ENCODE results near the gene OR2V2.
A peak's percentile ranks its signal among the peaks of the same experiment; 100 is the strongest.
"Not testable (repeated sequence)": the region's sequence is repeated elsewhere in the genome, so short reads cannot be mapped to it uniquely, and the experiment has no call there.

Gene OR2V2

DNA sequence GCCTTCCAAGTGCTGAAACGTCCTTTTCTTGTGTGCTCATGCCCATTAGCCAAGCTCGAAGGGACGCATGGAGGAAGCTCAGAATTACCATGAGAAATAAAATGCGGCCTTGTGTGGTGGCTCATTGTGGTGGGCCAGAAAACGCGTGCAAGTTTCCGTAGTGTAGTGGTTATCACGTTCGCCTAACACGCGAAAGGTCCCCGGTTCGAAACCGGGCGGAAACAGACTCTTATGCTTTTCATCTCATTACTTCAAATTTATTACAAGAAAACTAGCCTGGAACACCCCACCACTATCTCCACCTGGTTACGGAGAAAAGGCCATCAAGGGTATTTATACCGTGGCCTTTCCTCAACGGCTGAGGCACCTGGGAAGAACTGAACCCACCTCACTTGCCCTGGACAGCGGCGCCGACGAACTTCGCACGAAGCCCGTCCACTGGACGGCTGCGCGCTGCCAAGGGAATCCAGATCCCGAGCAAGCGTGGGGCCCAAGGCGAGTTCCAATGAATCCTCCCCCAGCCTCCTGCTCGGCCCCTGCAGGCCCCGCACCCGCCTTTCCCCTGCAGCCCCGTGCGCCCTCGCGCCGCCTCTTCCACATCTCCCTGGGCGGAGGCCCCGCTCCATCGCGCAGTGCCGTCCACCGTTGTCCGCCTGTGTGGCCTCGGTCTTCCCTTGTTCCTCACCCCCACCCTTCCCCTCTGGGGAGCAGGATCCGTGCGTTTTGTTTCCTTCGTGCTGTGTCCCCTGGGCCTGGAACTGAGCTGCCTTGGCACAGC is 22.3 kb downstream of the OR2V2 start:
- DNase-seq (ENCODE audit: low spot score) = not testable (repeated sequence)

DNA sequence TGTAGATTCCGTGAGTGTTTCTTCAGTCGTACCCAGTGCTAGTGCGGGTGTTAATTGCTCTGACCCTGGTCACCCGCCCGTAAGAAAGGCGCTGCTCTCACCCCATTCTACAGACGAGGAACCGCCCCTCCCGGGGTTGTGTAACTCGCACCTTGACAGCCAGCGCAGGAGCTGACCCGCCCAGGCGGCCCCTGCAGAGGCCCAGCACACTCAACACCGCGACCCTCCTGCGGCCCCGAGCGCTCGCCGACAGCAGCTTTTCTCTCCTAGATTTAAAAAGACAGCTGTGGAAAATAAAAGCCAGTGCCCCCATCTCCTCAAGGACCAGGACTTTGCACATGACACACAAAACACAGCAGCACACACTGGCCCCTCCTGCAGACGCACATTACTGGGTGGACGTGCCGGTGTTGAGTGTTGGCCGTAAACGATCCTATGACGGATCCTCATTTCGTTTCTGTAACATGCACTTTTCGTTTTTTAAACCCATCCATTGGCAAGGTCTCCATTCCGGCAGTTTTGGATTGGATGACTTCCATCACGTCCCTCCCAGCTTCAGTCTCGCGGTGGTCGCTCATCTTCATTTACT is 22.9 kb downstream of the OR2V2 start:
- no peak for DNase-seq (ENCODE audit: low spot score)

DNA sequence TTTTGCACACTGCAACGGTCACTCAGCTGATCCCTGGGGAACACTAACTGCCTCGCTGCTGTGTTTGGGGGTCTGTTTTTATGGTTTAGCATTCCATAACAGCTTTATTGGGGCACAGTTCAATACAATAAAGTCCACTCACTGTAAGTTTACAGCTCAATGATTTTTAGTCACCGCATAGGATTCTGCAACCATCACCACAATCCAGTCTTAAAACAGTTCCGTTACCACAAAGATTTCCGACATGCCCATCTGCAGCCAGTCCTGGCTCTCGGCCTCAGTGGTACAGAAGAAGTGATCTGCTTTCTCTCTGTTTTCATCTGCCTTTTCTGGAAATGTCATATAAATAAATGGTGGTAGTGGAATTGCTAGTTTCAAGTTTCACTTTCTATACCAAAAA is 23.6 kb downstream of the OR2V2 start:
- no peak for DNase-seq (ENCODE audit: low spot score)

DNA sequence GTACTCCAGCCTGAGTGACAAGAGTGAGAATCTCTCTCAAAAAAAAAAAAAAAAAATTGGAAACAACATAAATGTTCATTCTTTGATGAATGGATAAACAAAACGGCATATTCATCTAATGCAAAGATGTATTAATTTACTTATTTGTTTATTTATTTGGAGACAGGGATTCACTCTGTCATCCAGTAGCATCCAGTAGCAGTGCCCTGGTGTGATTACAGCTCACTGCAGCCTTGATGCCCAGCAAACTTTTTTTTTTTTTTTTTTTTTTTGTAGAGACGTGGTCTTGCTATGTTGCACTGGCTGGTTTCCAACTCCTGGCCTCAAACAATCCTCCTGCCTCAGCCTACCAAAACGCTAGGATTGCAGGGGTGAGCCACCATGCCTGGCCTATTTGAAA is 24.4 kb downstream of the OR2V2 start:
- DNase-seq (ENCODE audit: low spot score) = no peak

DNA sequence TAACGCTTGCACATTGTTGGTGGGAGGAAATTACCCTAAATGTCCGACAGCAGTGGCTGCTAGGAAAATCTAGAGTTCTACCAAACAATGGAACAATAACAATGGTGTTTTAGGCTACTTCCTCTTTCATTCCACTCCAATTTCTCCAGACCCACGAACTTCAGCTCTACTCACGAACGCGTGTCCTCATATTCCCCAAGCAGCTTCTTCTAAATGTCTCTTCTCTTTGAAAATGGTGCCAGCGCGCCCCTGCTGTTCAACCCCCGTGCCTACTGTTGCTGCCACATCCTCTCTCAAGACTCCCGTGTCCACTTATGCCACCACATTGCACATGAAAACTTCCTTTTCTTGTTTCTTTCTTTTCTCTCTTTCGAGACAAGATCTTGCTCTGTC is 25.6 kb downstream of the OR2V2 start:
- peak; percentile 20 for DNase-seq (ENCODE audit: low spot score)

DNA sequence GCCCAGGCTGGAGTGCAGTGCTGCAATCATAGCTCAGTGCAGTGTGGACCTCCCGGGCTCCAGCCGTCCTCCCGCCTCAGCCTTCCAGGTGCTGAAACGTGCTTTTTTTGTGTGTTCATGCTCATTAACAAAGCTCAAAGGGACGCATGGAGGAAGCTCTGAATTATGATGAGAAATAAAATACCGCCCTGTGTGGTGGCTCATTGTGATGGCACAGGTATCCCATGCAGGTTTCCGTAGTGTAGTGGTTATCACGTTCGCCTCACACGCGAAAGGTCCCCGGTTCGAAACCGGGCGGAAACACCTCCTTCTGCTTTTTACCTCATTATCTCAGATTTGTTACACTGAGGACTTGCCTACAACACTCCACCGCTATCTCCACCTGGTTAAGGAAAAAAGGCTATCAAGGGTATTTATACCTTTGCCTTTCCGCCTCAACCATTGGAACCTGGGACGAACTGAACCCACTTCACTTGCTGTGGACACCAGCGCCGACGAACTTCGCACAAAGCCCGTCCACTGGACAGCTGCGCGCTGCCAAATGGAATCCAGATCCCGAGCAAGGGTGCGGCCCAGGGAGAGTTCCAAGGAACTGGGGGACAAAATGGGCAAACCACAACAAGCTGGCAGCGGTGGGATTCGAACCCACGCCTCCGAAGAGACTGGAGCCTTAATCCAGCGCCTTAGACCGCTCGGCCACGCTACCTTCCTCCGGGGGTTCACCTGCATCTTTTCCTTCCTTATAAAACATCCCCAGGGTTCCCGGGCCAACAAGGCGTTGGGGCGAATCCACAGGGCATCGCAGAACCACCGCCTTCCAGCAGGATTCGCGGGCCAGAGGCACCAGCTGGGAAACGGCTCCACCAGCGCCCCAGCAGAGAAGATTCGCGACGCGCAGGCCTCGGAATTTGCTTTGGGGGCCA is 26.3 kb downstream of the OR2V2 start:
- no peak for DNase-seq (ENCODE audit: low spot score)

DNA sequence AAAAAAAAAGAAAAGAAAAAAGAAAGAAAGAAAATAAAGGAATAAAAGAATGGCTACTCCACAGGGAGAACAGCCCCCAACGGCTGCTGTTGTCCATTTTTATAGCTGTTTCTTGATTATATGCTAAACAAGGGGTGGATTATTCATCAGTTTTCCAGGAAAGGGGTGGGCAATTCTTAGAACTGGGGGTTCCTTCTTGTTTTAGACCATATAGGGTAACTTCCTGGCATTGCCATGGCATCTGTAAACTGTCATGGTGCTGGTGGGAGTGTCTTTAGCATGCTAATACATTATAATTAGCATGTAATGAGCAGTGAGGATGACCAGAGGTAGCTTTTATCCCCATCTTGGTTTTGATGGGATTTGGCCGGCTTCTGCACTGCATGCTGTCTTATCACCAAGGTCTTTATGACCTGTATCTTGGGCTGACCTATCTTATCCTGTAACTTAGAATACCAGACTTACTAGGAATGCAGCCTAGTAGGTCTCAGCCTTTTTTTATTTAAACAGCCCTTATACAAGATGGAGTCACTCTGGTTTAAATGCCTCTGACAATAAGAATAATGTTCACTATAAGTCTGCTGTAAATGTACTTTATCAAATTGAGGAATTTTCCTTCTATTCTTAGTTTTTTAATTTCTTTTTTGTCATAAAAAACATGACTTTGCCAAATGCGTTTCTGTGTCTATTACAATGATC is 29.0 kb downstream of the OR2V2 start:
- no peak for DNase-seq (ENCODE audit: low spot score)

DNA sequence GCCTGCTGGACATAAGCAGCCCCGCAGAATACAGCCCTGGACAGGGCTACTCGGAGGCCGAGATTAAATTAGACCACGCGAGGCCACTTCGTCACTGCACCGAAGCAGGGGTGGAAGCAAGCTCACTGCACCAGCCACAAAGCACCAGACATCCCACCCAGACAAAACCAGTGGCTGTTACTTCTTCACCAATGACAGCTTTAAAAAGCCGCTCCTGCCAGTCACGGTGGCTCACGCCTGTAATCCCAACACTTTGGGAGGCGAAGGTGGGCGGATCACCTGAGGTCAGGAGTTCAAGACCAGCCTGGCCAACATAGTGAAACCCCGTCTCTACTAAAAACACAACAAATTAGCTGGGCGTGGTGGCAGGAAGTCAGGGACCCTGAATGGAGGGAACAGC is 30.2 kb downstream of the OR2V2 start:
- not testable (repeated sequence) for DNase-seq (ENCODE audit: low spot score)

DNA sequence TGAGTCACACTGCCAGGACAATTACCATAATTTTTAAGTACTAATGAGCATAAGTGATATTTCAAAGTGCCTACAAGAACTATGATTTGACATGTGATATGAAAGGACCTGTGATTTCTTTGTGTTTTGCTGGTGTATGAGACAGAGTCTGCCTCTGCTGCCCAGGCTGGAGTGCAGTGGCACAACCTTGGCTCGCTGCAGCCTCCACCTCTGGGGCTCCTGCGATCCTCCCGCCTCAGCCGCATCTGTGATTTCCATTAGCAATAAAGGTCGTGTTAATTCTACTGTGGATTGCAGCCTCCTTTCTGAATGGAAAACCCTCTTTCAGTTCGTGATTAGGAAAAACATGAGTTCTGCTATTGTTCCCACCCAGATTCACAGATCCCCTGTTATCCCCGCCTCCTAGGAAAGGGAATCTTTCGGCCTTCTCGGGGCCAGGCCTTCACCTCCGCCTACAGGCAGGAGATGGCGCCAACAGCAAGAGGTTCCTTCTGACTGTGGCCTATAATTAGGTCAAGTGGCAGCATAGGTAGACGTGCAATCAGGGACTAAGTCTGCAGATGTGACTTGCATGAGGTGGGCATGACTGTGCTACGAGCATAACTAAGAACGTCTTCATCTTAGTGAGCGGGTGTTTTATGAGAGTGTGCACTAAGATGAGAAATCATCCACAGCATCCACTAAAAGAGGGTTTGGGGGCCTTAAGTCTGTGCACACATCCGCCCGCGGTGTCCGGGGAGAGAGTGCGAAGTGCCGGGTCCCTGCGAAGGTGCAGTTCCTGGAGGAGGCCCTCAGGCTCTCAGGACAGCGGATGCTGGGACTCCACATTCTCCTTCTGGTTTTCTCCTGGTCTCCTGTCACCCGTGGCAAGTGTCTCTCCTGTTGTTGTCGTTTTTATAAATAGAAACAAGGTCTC is 34.5 kb downstream of the OR2V2 start:
- DNase-seq (ENCODE audit: low spot score) = peak; percentile 60

DNA sequence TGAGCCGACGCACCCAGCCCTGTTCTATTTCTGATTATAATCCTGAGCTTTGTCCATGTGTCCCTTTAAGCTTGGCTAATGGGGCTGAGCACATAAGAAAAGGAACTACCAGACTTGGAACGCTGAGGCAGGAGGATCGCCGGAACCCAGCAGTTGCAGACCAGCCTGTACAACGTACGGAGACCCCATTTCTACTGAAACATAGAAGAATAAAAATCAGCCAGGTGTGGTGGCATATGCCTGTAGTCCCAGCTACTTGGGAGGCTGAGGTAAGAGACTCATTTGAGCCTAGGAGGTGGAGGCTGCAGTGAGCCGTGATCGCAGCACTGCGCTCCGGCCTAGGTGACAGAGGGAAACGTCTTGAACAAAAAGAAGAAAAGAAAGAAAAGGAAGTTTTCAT is 35.3 kb downstream of the OR2V2 start:
- no peak for DNase-seq (ENCODE audit: low spot score)

DNA sequence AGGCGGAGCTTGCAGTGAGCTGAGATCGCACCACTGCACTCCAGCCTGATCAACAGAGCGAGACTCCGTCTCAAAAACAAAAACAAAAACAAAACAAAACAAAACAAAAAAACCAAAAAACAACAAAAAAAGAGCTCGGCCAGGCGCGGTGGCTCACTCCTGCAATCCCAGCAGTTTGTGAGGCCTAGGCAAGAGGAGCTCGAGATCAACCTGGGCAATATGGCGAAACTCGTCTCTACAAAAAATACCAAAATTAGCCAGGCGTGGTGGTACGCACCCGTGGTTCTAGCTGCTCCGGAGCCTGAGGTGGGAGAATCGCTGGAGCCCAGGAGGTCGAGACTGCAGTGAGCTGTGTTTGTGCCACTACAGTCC is 37.4 kb downstream of the OR2V2 start:
- DNase-seq (ENCODE audit: low spot score) = no peak

DNA sequence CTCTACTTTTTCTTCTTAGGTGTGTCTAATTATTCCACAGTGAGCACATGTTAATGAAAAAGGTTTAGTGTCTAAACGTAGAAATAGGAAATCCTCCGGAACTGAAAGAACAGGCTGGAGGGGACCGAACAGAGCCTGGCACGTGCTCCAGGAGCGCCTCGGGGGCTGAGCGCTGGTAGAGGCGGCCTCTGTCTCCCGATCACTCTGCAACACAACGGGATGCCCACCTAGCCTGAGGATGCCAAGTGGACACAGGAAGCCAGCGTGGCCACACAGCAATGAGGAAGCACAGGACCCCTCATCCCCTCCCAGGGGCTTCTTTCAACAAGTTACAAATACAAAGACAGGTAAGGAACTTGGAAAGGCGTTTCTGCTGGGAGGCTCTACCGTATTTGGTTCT is 38.2 kb downstream of the OR2V2 start:
- no peak for DNase-seq (ENCODE audit: low spot score)

DNA sequence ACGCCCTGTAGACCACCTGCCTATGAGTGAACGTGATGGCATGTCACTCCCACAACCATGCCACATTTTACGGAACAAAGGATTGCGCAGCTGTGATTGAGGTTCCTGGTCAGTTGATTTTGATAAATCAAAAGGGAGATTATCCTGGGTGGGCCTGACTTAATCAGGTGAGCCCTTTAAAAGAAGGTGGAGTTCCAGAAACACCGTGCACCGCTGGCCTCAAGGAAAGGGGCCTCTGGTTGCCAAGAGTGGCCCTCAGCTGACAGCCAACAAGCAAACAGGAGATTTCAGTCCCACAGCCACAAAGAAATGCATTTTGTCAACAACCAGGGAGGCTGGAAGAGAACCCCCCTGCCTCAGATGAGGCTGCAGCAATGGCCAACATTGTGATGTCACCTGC is 38.6 kb downstream of the OR2V2 start:
- DNase-seq (ENCODE audit: low spot score) = no peak

DNA sequence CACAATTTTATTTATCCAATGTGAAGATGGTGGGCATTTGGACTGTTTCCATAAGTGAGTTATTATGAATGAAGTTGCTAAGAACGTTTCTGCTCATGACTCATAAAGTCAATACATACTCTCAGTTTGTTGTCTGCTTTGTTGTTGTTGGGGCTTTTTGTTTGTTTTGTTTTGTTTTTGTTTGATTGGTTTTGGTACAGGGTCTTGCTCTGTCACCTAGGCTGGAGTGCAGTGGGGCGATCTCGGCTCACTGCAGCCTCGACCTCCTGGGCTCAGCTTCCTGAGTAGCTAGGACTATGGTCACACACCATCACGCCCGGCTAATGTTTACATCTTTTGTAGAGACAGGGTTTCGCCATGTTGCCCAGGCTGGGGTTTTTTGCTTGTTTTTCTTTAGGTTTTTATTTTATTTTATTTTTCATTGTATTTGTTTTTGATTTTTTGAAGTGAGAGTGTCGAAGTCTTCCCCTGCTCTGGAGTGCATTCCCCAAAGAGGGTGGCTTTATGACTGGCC is 39.7 kb downstream of the OR2V2 start:
- no peak for DNase-seq (ENCODE audit: low spot score)

DNA sequence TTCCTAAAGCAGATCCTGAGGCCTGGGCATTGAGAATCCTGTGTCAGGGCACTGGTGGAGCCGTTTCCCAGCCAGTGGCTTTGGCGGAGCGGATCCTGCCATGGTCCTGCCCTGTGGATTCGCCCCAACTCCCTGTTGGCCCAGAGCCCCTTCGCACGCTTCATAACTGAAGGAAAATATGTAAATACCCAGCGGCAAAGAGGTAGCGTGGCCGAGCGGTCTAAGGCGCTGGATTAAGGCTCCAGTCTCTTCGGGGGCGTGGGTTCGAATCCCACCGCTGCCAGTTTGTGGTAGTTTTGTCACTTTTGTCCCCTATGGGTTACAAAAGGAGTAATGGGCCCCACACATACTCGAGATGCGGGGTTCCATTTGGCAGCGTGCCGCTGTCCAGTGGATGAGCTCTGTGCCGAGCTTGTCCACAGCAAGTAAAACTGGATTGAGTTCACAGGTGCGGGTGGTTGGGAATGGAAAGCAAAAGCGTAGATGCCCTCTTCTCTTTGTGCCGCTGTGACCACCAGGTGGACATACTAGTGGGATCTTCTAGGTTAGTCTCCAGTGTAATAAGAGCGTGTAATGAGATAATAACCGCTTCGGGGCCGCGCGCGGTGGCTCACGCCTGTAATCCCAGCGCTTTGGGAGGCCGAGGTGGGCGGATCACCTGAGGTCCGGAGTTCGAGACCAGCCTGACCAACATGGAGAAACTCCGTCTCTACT is 40.3 kb downstream of the OR2V2 start:
- peak; percentile 74 for DNase-seq (ENCODE audit: low spot score)

DNA sequence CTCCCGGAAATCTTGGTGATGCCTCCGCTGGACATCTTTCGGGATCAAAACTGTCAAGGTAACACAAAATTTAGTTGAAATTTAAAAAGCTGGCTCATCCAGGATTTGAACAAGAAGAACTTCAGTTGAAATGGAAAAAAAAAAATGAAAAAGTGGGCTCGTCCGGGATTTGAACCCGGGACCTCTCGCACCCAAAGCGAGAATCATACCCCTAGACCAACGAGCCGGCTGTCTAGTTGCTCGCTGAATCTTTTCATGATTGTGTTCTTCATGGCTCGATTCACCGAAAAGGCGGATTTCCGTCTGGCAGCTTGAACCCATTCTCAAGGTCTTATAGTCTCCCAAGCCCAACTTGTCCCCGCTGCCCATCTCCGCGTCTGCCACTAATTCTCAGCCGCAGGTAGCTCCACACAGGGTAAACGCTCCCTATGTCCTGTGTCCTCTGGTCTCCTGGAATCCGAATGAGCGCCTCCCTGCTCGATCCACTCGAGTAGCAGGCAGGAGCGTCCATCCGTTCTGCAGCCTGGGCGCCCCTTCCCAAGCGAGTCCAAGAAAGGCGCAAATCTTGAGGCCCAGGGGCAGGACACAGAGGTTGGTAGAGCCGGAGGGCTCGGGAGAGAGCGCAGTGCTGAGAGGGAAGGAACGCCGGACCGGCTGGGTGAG is 41.4 kb downstream of the OR2V2 start:
- peak; percentile 90 for DNase-seq (ENCODE audit: low spot score)

DNA sequence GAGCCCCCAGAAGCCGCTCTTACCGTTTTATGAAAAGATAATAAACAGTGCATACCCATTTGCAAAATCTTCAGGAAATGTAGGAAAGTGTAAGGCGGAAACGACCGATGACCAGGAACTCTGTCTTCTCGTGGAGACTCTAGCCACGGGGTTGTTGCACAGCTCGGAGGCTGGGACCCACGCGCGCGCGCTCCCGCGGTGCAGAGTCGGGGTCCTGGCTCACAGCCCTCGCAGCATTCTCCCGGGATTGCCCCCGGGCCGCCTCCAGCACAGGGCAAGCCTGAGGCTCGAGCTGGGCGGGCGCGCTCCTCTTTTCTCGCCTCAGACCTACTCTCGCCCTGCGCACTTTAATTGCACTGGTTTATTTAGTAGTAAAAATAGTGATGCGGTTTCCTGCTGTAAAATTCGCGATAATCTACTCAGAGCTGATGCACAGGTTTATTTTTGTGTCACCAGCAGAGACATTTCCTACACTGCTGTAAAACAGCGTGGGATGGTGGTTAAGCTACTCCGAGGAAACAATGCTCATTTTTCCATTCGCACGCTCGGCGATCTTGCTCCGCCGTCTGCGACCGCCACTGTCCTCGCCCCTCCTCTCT is 42.1 kb downstream of the OR2V2 start:
- DNase-seq (ENCODE audit: low spot score) = no peak

DNA sequence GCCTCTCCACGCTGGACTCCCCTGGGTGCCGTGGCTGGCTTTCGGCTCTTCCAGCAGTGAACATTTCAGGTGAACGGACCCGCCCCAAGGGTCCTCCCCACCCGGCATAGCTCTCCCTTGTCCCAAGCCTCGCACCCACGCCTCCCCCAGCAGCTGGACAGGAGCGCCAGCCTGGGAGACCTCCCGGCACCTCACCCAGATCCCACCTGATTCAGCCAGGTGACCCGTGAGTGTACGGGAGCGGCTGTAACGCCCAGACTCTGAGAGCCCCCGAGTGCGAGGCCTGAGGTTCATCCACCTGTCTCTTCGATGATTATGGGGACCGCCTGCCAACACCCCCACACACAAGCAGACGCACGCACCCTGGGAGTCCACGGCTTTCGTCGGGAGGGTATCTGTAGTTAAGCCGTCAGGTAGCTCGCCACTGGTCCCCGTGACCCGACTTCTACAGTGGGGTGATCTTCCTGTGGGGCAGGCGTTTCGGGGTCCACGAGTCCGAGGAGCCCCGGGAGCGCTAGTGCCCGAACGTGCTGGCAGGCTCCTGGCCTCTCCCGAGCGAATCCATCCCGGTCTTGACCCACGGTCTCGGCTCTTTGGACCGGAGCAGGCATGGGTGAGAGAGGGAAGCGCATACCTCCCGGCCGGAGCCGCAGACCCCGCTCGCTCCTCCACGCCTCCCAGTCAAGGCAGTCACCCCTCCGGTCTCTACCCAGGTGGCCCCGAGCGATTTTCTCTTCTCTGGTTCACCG is 42.8 kb downstream of the OR2V2 start:
- DNase-seq (ENCODE audit: low spot score) = no peak
